Mesenchymal stem cell (in vitro differentiated cells and primary cell): ENCODE data around the gene TBCE.
"Not testable (repeated sequence)": the region's sequence is repeated elsewhere in the genome, so short reads cannot be mapped to it uniquely, and the experiment has no call there.

ENCODE experiments used
- DNase-seq: peaks from one replicate; pipeline ENCODE4 v3.0.0-alpha.2; 2013
- H2AFZ ChIP-seq: one replicate; pipeline ENCODE4 v1.6.1; 2013; ENCODE audit warnings: low read depth, mild to moderate bottlenecking, control low read depth, inconsistent platforms, low read length, moderate library complexity
- H2AK5ac ChIP-seq: 2 replicates; pipeline ENCODE4 v1.6.1; 2013; ENCODE audit warnings: low read length, moderate library complexity, mild to moderate bottlenecking, inconsistent platforms; ENCODE audit not compliant: severe bottlenecking
- H2BK120ac ChIP-seq: one replicate; pipeline ENCODE4 v1.6.1; 2013; ENCODE audit warnings: low read depth, mild to moderate bottlenecking, inconsistent platforms, low read length, moderate library complexity
- H2BK12ac ChIP-seq, 2 experiments: one replicate each; pipeline ENCODE4 v1.6.1; 2013; ENCODE audit warnings: inconsistent platforms in 2 of 2, low read length in 2 of 2, mild to moderate bottlenecking in 2 of 2, moderate library complexity in 2 of 2, control low read depth in 1 of 2
- H2BK15ac ChIP-seq: one replicate; pipeline ENCODE4 v1.6.1; 2013; ENCODE audit warnings: mild to moderate bottlenecking, low read depth, inconsistent platforms; ENCODE audit not compliant: poor library complexity, severe bottlenecking
- H2BK5ac ChIP-seq: 2 replicates; pipeline ENCODE4 v1.6.1; 2013; ENCODE audit warnings: low read depth, mild to moderate bottlenecking, low read length, control low read depth, inconsistent platforms; ENCODE audit not compliant: poor library complexity, severe bottlenecking
- H3K14ac ChIP-seq, 2 experiments: one replicate each; pipeline ENCODE4 v1.6.1; 2013; ENCODE audit warnings: inconsistent platforms in 2 of 2, low read length in 2 of 2, control low read depth in 1 of 2, mild to moderate bottlenecking in 1 of 2, moderate library complexity in 1 of 2
- H3K18ac ChIP-seq, 2 experiments: one replicate each; pipeline ENCODE4 v1.6.1; 2013; ENCODE audit warnings: inconsistent platforms in 2 of 2, low read length in 2 of 2, control low read depth in 1 of 2, low read depth in 1 of 2, mild to moderate bottlenecking in 1 of 2
- H3K23ac ChIP-seq, 2 experiments: one replicate each; pipeline ENCODE4 v1.6.1; 2013; ENCODE audit warnings: inconsistent platforms in 2 of 2, low read length in 2 of 2, mild to moderate bottlenecking in 2 of 2, moderate library complexity in 2 of 2, control low read depth in 1 of 2
- H3K27ac ChIP-seq: 2 replicates; pipeline ENCODE4 v1.5.1; 2013; ENCODE audit warnings: mild to moderate bottlenecking, moderate library complexity, low read length, control low read depth, inconsistent platforms; ENCODE audit not compliant: poor library complexity, severe bottlenecking
- H3K27me3 ChIP-seq, 2 experiments: 2 replicates each; pipeline versions ENCODE4 v1.6.1 to v1.7.0; 2013; ENCODE audit warnings: low read length in 2 of 2, mild to moderate bottlenecking in 2 of 2, moderate library complexity in 2 of 2, control low read depth in 1 of 2, inconsistent platforms in 1 of 2; ENCODE audit not compliant: control insufficient read depth in 1 of 2, insufficient read depth in 1 of 2
- H3K36me3 ChIP-seq, 2 experiments: 2 replicates each; pipeline versions ENCODE4 v1.6.1 to v1.7.0; 2013; ENCODE audit warnings: low read length in 2 of 2, control low read depth in 1 of 2, inconsistent platforms in 1 of 2, low read depth in 1 of 2, mild to moderate bottlenecking in 1 of 2; ENCODE audit not compliant: insufficient read depth in 2 of 2, control insufficient read depth in 1 of 2
- H3K4ac ChIP-seq, 2 experiments: one replicate each; pipeline ENCODE4 v1.6.1; 2013; ENCODE audit warnings: inconsistent platforms in 2 of 2, low read length in 2 of 2, mild to moderate bottlenecking in 2 of 2, moderate library complexity in 2 of 2, control low read depth in 1 of 2, low read depth in 1 of 2
- H3K4me1 ChIP-seq: 2 replicates; pipeline ENCODE4 v1.6.1; 2013; ENCODE audit warnings: low read depth, low read length, control low read depth; ENCODE audit not compliant: control insufficient read depth, insufficient read depth
- H3K4me2 ChIP-seq: 2 replicates; pipeline ENCODE4 v1.6.1; 2013; ENCODE audit warnings: low read length, mild to moderate bottlenecking, inconsistent platforms; ENCODE audit not compliant: poor library complexity, severe bottlenecking
- H3K4me3 ChIP-seq, 2 experiments: 2 replicates each; pipeline versions ENCODE4 v1.5.1 to v1.7.0; 2013; ENCODE audit warnings: low read length in 2 of 2, mild to moderate bottlenecking in 2 of 2, control low read depth in 1 of 2, low read depth in 1 of 2; ENCODE audit not compliant: insufficient read depth in 1 of 2
- H3K79me1 ChIP-seq: replicated peaks from 2 replicates; pipeline ENCODE4 v1.6.1; 2013; ENCODE audit warnings: mild to moderate bottlenecking, control low read depth, low read length, inconsistent platforms; ENCODE audit not compliant: poor library complexity, severe bottlenecking
- H3K9ac ChIP-seq: 2 replicates; pipeline ENCODE4 v1.7.0; 2013; ENCODE audit warnings: mild to moderate bottlenecking, low read length, moderate library complexity
- H3K9me3 ChIP-seq: 2 replicates; pipeline ENCODE4 v1.7.0; 2013; ENCODE audit warnings: mild to moderate bottlenecking, low read length; ENCODE audit not compliant: control insufficient read depth
- H4K8ac ChIP-seq: one replicate; pipeline ENCODE4 v1.6.1; 2013; ENCODE audit warnings: inconsistent platforms, mild to moderate bottlenecking, low read length, moderate library complexity
- H4K91ac ChIP-seq: one replicate; pipeline ENCODE4 v1.6.1; 2013; ENCODE audit warnings: mild to moderate bottlenecking, low read length, inconsistent platforms
- WGBS: methylation state at CpG from one replicate; pipeline ENCODE4 v1.1.7; 2013; ENCODE audit warnings: mixed read lengths; 5-methylcytosine and 5-hydroxymethylcytosine counted together

Gene TBCE

GRCh38 chr1:235381955-235382739 is 14.9 kb downstream of the TBCE start:
- not testable (repeated sequence) for H3K9me3 ChIP-seq, H3K4me2 ChIP-seq, H3K4me3 ChIP-seq, H3K4me1 ChIP-seq, H2AK5ac ChIP-seq, H3K4ac ChIP-seq, H4K8ac ChIP-seq, H3K27ac ChIP-seq, H2BK120ac ChIP-seq, H3K14ac ChIP-seq, H3K9ac ChIP-seq, H3K23ac ChIP-seq, H2BK12ac ChIP-seq, H2BK15ac ChIP-seq, H3K27me3 ChIP-seq, H2BK5ac ChIP-seq, H3K18ac ChIP-seq, H4K91ac ChIP-seq, DNase-seq, H2AFZ ChIP-seq
- Histone ChIP-seq H3K36me3 (peaks cover 15 to 21% of the 10 kb centered on the region in 2 experiments), H3K79me1 (peaks cover 12% of the 10 kb centered on the region)
- no CpG with 5 or more reads among the region's 3 CpGs for WGBS

DNA sequence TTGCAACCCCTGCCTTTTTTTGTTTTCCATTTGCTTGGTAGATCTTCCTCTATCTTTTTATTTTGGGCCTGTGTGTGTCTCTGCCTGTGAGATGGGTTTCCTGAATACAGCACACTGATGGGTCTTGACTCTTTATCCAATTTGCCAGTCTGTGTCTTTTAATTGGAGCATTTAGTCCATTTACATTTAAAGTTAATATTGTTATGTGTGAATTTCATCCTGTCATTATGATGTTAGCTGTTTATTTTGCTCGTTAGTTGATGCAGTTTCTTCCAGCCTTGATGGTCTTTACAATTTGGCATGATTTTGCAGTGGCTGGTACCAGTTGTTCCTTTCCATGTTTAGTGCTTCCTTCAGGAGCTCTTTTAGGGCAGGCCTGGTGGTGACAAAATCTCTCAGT is 18.4 kb downstream of the TBCE start:
- WGBS, result 80% methylated on average over 1 of the region's 1 CpG
- not testable (repeated sequence) for H3K4ac ChIP-seq

DNA sequence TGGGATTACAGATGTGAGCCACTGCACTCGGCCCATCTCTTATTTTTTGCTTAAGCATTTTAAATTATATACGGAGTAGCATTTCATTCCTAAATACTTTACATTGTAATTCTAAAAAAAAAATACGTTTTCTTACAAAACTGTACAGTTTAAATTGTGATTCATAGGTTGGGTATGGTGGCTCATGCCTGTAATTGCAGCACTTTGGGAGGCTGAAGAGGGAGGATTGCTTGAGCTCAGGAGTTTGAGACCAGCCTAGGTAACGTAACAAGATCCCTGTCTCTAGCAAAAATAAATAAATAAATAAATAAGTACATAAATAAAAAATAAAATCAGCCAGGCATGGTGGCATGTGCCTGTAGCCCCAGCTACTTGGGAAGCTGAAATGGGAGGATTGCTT is 24.6 kb downstream of the TBCE start:
- H4K8ac ChIP-seq, result no peak overlapping the region
- peaks cover 3% of the 10 kb centered on the region for H3K9me3 ChIP-seq
- H3K14ac ChIP-seq, result no peak overlapping the region
- peaks cover 1% of the 10 kb centered on the region for H3K4me1 ChIP-seq
- H3K4ac ChIP-seq, result no peak overlapping the region
- no peak for DNase-seq
- H3K23ac ChIP-seq, result no peak overlapping the region
- H3K18ac ChIP-seq, result no peak overlapping the region
- no peak overlapping the region for H2BK12ac ChIP-seq
- no peak overlapping the region for H2BK120ac ChIP-seq
- no peaks in the 10 kb centered on the region for H3K27me3 ChIP-seq
- no peak overlapping the region for H3K9ac ChIP-seq
- WGBS, result 80% methylated on average over 1 of the region's 4 CpGs
- no peak overlapping the region for H3K4me2 ChIP-seq
- H2AK5ac ChIP-seq, result no peak overlapping the region
- no peak overlapping the region for H2BK15ac ChIP-seq
- H3K27ac ChIP-seq, result no peak overlapping the region
- H4K91ac ChIP-seq, result no peak overlapping the region
- H2AFZ ChIP-seq, result no peak overlapping the region
- no peak overlapping the region for H3K4me3 ChIP-seq
- H3K79me1 ChIP-seq, result peaks cover 11% of the 10 kb centered on the region
- no peaks in the 10 kb centered on the region for H3K36me3 ChIP-seq
- no peak overlapping the region for H2BK5ac ChIP-seq

More for the DNA sequence above, 18.4 kb downstream of the TBCE start:
- H3K4me2 ChIP-seq, H3K36me3 ChIP-seq, H2BK12ac ChIP-seq, H3K4me1 ChIP-seq, H4K91ac ChIP-seq, H2AFZ ChIP-seq, H3K23ac ChIP-seq, H2BK5ac ChIP-seq, DNase-seq, H2BK120ac ChIP-seq, H2AK5ac ChIP-seq, H2BK15ac ChIP-seq, H3K4me3 ChIP-seq, H3K27ac ChIP-seq, H3K27me3 ChIP-seq, H3K9ac ChIP-seq, H3K14ac ChIP-seq, H3K9me3 ChIP-seq, H3K18ac ChIP-seq, H3K79me1 ChIP-seq, H4K8ac ChIP-seq: not testable (repeated sequence)

GRCh38 chr1:235397733-235398132 is 30.5 kb downstream of the TBCE start:
- peaks cover 16% of the 10 kb centered on the region for H3K79me1 ChIP-seq
- peak; percentile 87 for DNase-seq
- no peak overlapping the region for H3K4me2 ChIP-seq
- peaks cover 7% of the 10 kb centered on the region for H3K4me1 ChIP-seq
- H3K9me3 ChIP-seq, result no peaks in the 10 kb centered on the region
- H3K9ac ChIP-seq, result no peak overlapping the region
- H3K14ac ChIP-seq, result no peak overlapping the region
- H2BK12ac ChIP-seq, result no peak overlapping the region
- no peak overlapping the region for H2AFZ ChIP-seq
- no peak overlapping the region for H2BK120ac ChIP-seq
- H3K4me3 ChIP-seq, result peak overlapping the region in 1 of 2 experiments; percentile 20
- H2AK5ac ChIP-seq, result no peak overlapping the region
- H2BK5ac ChIP-seq, result no peak overlapping the region
- 71% methylated on average over 1 of the region's 2 CpGs for WGBS
- peak overlapping the region; percentile 11 for H3K27ac ChIP-seq
- no peak overlapping the region for H3K18ac ChIP-seq
- no peak overlapping the region for H2BK15ac ChIP-seq
- no peak overlapping the region for H4K8ac ChIP-seq
- H3K23ac ChIP-seq, result no peak overlapping the region
- no peak overlapping the region for H4K91ac ChIP-seq
- no peaks in the 10 kb centered on the region for H3K27me3 ChIP-seq
- H3K4ac ChIP-seq, result no peak overlapping the region
- no peaks in the 10 kb centered on the region for H3K36me3 ChIP-seq
